Activated CD4-positive, alpha-beta T cell treated with anti-CD3 and anti-CD28 coated beads for 48 hours (primary cell): ENCODE measurements around the gene ABHD14A.

Source experiments
- DNase-seq: peaks from one replicate; pipeline ENCODE4 v3.0.0-alpha.2; 2020

ABHD14A gene

DNA sequence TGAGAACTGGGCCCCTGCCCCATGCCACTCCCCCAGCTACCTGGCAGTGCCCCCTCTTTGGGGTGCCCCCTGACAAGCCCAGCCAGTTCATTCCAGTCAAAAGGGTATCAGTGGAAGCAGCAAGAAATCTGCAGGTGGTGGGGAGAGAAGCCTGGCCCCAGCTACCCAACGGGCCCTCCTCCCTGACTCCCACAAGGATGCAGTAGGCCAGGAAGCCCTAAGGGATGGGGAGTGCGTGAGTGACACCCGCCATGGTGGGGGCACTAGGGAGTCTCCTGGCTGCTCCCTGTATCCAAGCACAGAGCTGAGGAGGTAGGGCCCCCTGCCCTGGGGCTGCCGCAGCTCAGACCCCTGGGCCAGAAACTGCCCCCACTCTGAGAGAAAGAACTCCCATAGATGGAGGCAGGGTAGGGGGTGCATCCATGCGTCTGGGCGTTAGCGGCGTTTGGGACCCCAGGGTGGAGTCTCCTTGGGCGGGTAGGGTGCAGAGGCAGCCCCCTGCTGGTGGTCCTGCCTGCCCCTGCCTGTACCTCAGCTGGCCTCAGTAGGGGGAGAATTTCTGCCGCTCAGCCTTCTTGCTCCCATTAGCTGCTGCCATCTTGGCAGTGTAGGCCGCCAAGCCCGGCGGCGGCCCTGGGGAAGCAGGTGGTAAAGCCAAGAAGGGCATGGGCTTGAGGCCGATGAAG lies 17.2 kb upstream of the ABHD14A start:
- no peak for DNase-seq

- no peak for DNase-seq
Measured at GRCh38 chr3:51958603-51959521, 16.0 kb upstream of the ABHD14A start.

DNA sequence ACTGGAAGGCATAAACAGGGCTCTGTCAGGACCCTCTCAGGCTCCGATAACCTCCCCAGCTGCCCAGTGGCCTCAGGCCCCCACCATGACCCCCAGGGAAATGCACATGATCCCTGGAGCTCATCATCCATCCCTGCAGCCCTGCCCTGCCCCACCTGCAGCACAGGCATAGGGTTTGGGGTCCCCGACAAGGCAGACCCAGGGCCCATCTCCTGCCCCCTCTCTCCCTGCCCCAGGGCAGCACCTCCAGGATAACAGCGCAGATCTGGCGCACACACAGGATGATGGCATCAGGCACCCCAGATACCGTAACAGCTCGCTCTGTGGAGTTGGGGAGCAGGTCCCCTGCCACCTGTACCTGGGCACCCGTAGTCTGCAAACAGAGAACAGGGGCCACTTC lies 15.2 kb upstream of the ABHD14A start:
- no peak for DNase-seq

DNA sequence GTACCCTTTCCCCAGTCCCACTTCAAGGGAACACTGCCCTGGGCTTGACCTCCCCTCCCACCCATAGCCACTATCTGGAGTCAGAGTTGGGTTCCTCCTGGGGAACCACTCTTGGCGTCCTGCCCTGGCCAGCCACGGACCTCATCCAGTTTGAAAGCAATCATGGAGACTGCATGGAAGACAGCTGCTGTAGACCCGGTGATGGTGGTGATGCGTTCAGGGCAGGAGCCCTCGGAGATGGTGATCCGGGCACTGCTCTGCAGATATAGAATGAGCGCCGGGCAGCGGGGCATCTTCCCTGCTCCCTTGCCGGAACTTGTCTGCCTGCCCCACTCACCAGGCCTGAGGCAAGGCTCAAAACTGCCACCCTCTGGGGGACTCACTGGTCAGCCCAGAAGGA lies 14.5 kb upstream of the ABHD14A start:
- DNase-seq = no peak

- DNase-seq = no peak
Measured at GRCh38 chr3:51961011-51961410, 13.9 kb upstream of the ABHD14A start.

GRCh38 chr3:51961602-51962569 lies 13.0 kb upstream of the ABHD14A start:
- no peak for DNase-seq

GRCh38 chr3:51962854-51963530 lies 11.9 kb upstream of the ABHD14A start:
- DNase-seq = no peak

GRCh38 chr3:51963951-51964451 lies 10.9 kb upstream of the ABHD14A start:
- DNase-seq = no peak

DNA sequence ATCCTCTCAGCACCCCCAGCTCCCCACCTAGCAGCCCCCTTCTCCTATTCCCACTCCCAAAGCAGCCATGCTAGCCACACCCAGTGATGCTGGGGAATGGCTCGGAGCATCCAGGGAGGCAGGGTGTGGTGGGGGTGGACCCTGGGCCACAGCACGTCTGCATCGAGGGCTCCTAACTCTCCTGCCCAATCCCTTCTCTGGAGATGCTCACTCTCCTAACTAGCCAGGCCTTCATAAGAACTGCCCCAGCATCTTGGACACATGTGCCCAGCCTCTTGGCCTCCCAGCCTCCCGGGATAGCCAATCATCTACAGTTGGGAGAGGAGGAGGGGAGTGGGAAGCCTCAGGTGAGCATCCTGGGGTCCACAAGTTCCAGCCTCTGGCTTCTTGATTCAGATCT lies 10.3 kb upstream of the ABHD14A start:
- DNase-seq = no peak

DNA sequence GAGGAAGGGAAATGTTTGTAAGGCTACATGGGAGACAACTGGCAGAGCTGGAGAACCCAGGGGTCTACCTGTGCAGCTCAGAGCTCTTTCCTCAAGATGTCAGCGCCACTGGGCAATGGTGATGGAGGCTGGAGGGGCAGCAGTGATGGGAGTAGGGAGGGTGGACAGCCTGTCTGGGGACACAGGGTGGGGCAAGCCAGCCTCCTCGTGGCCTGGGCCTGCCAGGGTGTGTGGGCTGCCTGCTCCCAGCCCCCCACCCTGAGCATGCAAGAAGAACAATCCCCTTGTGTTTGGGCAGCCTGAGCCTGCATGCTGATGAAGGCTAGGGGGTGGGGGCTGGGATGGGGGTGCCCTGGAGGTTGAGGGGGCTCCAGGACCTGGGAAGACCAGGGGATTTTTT lies 8.8 kb upstream of the ABHD14A start:
- no peak for DNase-seq

- no peak for DNase-seq
Measured at GRCh38 chr3:51966486-51966885, 8.4 kb upstream of the ABHD14A start.

- DNase-seq = no peak
Measured at GRCh38 chr3:51966922-51967383, 7.9 kb upstream of the ABHD14A start.

DNA sequence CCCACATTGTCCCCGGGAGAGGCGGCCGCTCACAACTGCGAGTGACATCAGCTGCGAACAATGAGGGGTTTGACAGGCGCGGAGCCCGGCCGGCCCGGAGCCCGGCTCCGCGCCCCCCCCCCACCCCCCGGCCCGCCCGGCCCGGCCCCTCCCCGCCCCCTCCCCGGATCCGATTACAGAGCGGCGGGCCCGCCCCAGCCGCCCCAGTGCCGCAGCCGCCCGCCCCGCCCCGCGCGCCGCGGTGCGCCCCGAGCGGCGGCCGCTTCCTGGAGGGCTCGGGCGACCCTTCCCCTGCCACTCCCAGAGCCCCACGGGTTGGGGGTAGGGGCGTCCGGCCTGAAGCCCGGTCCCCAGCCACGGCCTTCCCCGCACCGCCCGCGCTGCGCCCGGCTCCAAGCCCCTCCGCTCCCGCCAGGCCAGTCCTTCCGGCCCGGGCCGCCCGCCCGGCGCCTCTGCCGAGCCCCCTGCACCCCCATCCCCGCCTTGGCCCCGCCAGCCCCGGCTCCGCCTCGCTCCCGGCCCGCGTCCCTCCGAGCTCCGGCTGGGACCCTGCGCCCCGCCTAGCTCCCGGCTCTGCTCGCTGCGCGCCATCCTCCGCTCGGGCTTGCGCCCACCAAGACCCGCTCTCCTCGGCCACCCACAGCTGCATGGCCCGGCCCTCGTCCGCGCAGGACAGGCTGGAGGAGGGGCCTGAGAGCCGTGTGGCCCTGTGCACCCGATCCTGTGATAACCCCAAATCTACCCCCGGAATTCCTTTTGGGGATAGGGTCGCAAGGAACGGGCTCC lies 7.3 kb upstream of the ABHD14A start, which contains the start of gene PCBP4:
TSS of gene PCBP4 (minus strand) at position 71 of the 786 bp plus-strand sequence. CDS start 6,214 bp downstream, outside the sequence.
- DNase-seq = peak; percentile 46

DNA sequence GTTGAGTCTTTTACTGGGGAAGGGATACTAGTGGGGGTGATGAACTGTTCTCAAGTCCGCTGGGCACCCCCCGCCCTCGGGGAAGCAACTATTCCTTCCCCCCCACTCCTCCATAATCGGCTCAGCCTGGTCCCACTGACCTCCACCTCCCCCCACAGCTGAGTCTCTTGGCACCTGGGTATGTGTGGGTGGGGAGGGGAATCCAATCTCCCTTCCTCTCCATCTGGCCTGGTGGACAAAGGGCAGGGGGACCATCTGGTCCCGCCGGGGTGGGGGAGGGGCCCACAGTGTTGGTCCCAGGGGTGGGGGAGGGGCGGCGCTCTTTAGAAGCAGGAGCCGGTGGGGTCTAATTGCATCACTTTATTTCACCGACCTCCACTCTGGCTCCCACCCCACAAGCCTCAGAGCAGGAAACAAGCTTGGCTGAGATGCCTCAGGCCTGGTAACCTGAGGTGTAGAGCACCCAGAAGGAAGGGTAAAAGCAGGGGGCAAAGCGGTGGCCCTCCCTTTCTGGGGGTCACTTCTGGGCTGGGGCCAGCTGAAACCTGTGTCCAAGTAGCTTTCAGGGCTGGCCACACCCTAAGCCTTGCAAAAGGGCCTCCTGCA lies 6.6 kb upstream of the ABHD14A start:
- DNase-seq = no peak

DNA sequence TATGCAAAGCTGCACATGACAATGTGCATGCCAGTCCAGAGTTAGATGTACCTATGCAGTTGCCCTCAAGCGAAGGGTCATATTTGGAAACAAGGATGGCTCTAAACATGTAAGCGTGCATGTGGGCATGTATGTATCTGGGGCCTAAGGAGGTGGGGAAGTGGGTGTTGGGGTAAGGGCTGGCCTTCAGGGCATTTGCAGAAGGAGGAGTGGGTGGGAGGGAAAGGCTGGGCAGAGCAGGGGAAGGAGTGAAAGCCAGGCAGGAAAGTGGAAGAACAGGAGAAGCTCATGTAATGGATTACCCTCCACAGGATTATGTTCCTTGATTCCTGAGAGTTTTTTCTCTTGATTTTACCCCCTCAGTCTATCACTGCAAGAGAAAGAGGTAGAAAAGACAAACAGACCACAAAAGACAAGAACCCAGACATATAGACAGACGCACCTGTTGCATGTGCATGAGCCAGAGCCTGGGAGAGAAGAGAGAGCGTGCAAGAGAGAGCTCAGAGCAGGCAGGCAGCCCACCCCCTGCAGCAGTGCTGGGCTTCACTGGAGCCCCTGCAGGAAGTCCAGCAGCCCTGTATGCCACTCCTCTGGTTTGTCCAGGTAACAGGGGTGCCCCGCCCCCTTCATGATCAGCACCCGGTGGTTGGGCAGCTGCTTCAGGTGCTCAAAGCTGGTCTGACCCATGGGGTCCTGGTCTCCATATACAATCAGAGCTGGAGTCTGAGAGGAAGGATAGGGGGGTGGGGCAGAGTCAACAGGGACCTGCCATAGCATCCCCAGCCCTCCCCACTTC lies 5.8 kb upstream of the ABHD14A start:
- DNase-seq = no peak

DNA sequence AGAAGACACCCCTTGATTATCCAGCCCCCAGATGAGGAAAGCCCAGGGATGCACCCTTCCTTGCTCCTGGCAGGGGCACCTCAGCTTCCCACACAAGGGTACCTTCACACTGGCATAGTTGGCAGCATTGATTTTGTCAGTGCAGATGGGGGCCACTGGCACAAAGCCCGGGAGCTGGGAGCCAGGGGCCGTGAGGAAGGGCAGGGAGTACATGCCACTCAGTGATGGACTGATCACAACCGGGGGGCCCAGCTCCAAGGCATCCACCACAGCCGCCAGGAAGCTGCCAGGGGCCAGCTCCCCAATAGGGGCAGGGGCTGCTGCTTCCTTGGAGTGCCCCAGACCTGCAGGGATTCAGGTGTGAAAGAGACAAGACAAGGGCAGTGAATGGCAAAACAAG lies 5.0 kb upstream of the ABHD14A start:
- DNase-seq = no peak

DNA sequence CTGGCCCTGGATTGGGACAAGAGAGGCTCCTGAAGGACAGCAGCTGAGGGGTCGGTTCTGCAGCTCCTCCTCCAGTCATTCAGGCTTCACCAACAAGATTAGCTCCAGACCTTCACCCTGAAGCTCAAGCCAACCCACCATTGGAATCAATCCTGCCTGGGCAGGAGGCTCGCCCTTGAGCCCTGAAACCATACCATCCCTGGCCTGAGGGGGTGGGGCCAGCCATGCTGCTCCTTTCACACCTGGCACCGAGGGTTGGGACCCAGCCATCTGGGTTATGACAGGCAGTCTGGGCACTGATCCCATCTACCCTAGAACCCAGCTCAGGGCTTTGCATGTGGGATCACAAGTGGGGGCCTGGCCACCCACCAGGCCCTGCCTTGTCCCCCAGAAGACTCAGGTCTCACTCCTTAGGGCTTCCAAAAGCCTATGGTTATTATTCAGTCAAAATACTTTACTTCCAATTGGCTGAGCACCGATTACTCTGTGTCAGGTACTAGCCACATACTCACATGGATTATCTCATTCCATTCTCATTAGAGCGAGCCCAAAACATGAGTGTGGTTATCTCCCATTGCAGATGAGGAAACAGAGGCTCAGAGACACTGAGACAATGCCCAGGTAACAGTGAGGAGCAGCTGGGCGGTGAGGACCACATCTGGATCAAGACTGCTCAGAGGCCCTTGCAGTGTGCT lies 4.1 kb upstream of the ABHD14A start:
- DNase-seq = no peak

- DNase-seq = no peak
Measured at GRCh38 chr3:51971350-51971749, 3.5 kb upstream of the ABHD14A start.

- peak; percentile 54 for DNase-seq
Measured at GRCh38 chr3:51974277-51974962, 444 bp upstream of the ABHD14A start.
